Measurements from ENCODE around the gene ANO10. TPM values are rescaled to one million over a fixed set of nuclear protein-coding genes. Genes with fewer than 3 reads are reported as not detected.

The ANO10 gene
- total RNA-seq, 1 donor from 2014 or later, result 32.8 TPM

DNA sequence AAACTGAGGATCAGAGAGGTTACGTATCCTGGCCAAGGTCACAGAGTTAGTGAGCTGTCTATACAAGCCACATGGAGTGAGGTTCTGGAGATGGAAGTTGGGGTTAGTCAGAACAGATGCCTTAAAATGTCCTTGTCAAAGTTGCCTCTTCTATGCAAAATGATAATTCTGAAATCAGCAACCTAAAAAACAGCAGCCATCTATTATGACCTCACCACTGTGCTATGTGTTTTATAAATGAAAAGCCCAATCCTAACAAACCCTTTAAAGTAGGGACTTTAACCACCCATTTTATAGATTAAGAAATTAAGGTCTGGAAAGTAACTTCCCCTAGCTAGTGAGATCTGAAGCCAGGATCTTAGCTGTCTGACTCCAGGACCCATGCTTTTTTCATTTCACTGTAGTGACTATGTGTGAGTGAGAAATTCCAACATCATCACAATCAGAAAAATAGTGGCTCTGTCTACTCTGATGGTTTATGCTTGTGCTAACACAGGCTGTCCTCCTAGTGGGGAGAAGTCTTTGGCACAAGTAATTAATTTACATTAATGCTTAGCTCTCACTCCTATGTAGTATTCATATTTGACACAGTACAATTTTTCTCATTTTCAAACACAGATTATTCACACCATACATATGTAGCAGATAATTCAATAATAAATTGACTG lies 143.6 kb downstream of the ANO10 start:
- H3K27ac Mint-ChIP-seq (ENCODE audit: unreplicated experiment), result no peak overlapping the region
- H3K27me3 Mint-ChIP-seq (ENCODE audit: unreplicated experiment), result no peaks in the 10 kb centered on the region
- peaks cover 4% of the 10 kb centered on the region for H3K4me1 Mint-ChIP-seq (ENCODE audit: unreplicated experiment)
- DNase-seq (ENCODE audit: extremely low spot score, unreplicated experiment), result no peak
- peaks cover 2% of the 10 kb centered on the region for H3K36me3 Mint-ChIP-seq (ENCODE audit: unreplicated experiment)
- H3K9me3 Mint-ChIP-seq (ENCODE audit: unreplicated experiment), result no peaks in the 10 kb centered on the region
- no peak for TF ChIP-seq CTCF (IDR thresholded peaks at IDR 0.05)
- no peak overlapping the region for H3K4me3 Mint-ChIP-seq (ENCODE audit: unreplicated experiment)

DNA sequence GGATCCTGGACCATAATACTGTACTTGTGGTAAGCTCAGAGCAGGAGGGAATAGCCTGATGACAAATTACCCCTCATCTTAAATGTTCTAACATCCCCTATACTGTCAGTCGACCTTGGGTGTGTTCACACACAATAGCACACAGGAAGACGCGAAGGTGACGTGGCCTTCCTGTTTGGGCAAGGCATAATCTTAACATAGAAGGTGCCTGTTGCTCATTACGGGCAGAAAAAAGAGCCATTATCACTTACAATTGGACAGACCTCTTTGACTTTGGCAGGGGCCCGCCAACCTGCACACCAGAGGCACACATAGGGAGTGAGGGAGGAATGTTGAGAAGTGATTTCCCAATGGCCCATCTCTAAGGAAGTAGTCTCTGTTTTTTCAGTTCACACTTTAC lies 144.2 kb downstream of the ANO10 start:
- no peak for DNase-seq (ENCODE audit: extremely low spot score, unreplicated experiment)
- no peak overlapping the region for H3K4me3 Mint-ChIP-seq (ENCODE audit: unreplicated experiment)
- H3K27me3 Mint-ChIP-seq (ENCODE audit: unreplicated experiment), result no peaks in the 10 kb centered on the region
- H3K4me1 Mint-ChIP-seq (ENCODE audit: unreplicated experiment), result peaks cover 4% of the 10 kb centered on the region
- no peaks in the 10 kb centered on the region for H3K9me3 Mint-ChIP-seq (ENCODE audit: unreplicated experiment)
- TF ChIP-seq CTCF (IDR thresholded peaks at IDR 0.05), result no peak
- H3K36me3 Mint-ChIP-seq (ENCODE audit: unreplicated experiment), result no peaks in the 10 kb centered on the region
- no peak overlapping the region for H3K27ac Mint-ChIP-seq (ENCODE audit: unreplicated experiment)

GRCh38 chr3:43473737-43474136 lies 148.1 kb downstream of the ANO10 start:
- no peak for DNase-seq (ENCODE audit: extremely low spot score, unreplicated experiment)
- Mint-ChIP-seq H3K4me1 (ENCODE audit: unreplicated experiment) (no peaks in the 10 kb centered on the region), H3K27me3 (ENCODE audit: unreplicated experiment) (no peaks in the 10 kb centered on the region), H3K4me3 (ENCODE audit: unreplicated experiment) (no peak overlapping the region), H3K9me3 (ENCODE audit: unreplicated experiment) (no peaks in the 10 kb centered on the region), H3K27ac (ENCODE audit: unreplicated experiment) (no peak overlapping the region), H3K36me3 (ENCODE audit: unreplicated experiment) (no peaks in the 10 kb centered on the region)
- TF ChIP-seq CTCF (IDR thresholded peaks at IDR 0.05), result no peak

DNA sequence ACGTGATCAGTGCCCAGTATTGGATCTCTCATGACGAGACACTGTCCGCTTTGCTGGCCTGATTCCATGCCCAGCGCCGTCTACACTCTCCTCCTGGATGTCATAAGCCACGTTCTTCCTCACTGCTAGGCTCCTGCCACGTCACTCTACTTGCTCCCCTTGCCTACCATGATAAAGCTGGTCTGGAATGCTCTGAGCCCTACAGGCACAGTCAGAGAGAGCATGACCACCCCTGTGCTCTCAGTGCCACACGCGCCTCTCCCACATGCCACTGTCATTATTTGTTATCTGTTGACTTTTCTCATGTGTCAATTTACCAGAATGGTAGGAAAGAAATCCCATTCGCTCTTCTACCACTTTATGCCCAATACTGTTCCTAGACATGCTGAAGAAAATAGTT lies 148.6 kb downstream of the ANO10 start:
- no peak overlapping the region for H3K4me3 Mint-ChIP-seq (ENCODE audit: unreplicated experiment)
- H3K36me3 Mint-ChIP-seq (ENCODE audit: unreplicated experiment), result no peaks in the 10 kb centered on the region
- no peaks in the 10 kb centered on the region for H3K9me3 Mint-ChIP-seq (ENCODE audit: unreplicated experiment)
- no peak for DNase-seq (ENCODE audit: extremely low spot score, unreplicated experiment)
- no peak overlapping the region for H3K27ac Mint-ChIP-seq (ENCODE audit: unreplicated experiment)
- no peaks in the 10 kb centered on the region for H3K4me1 Mint-ChIP-seq (ENCODE audit: unreplicated experiment)
- H3K27me3 Mint-ChIP-seq (ENCODE audit: unreplicated experiment), result no peaks in the 10 kb centered on the region
- TF ChIP-seq CTCF (IDR thresholded peaks at IDR 0.05), result no peak

DNA sequence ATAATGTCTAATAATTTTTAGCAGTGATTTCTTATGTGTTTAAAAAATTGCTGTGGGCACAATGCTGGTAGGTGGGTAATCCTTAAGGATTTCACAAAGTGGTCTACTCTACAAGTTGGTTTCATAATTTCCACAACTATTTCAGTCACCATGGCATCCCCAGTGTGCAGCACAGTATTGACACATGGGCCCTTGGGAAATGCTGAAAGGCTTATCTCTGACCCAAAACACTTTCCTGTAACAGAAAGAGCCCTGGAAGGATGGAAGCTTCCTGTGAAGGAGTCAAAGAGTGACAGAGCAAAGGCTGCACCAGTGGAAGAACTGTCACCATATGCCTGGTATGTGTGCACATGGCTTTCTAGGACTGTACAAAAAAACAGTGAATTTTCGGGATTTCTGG lies 153.7 kb downstream of the ANO10 start:
- Mint-ChIP-seq H3K4me1 (ENCODE audit: unreplicated experiment) (no peaks in the 10 kb centered on the region), H3K9me3 (ENCODE audit: unreplicated experiment) (no peaks in the 10 kb centered on the region), H3K27me3 (ENCODE audit: unreplicated experiment) (no peaks in the 10 kb centered on the region), H3K4me3 (ENCODE audit: unreplicated experiment) (no peak overlapping the region), H3K36me3 (ENCODE audit: unreplicated experiment) (peaks cover 2% of the 10 kb centered on the region), H3K27ac (ENCODE audit: unreplicated experiment) (no peak overlapping the region)
- DNase-seq (ENCODE audit: extremely low spot score, unreplicated experiment), result no peak
- TF ChIP-seq CTCF (IDR thresholded peaks at IDR 0.05), result no peak
